HEK293 (cell line): ENCODE data around the gene ASXL2.

ENCODE experiments used
- CTCF ChIA-PET: fragments of 350-600 bp; formaldehyde crosslinking; extraction: SDS; loops from one replicate; lab custom pipeline; 2021; ENCODE audit warnings: antibody characterized with exemption; lab: Yijun Ruan, JAX
- POLR2A ChIA-PET: fragments of 300-600 bp; formaldehyde crosslinking; extraction: SDS; loops from one replicate; lab custom pipeline; 2020; ENCODE audit warnings: antibody characterized with exemption, inconsistent platforms; lab: Yijun Ruan, JAX
- H3K27ac ChIP-seq: fragments of 200-500 bp; sonication (Bioruptor generic); 2 replicates; pipeline ENCODE4 v1.5.1; 2014; ENCODE audit warnings: low read depth, low read length, control low read depth, inconsistent platforms; ENCODE audit errors: extremely low read depth
- H3K36me3 ChIP-seq, 2 experiments: fragments of 200-500 bp in 1 of 2; sonication (Bioruptor generic) in 1 of 2; 1 replicate in 1 of 2; 2 replicates in 1 of 2; pipeline ENCODE4 v1.5.1; 2014 to 2017; ENCODE audit warnings: inconsistent platforms in 2 of 2, low read length in 2 of 2; ENCODE audit not compliant: control insufficient read depth in 2 of 2, insufficient read depth in 1 of 2
- H3K4me1 ChIP-seq: fragments of 200-500 bp; sonication (Bioruptor generic); 2 replicates; pipeline ENCODE4 v1.5.1; 2014; ENCODE audit warnings: mild to moderate bottlenecking, low read length, inconsistent platforms; ENCODE audit not compliant: control insufficient read depth, insufficient read depth
- H3K4me3 ChIP-seq: 2 replicates; pipeline ENCODE4 v1.5.1; 2011; ENCODE audit warnings: low read depth, mild to moderate bottlenecking, control low read depth, low read length, moderate library complexity
- H3K9me3 ChIP-seq: fragments of 200-500 bp; sonication (Bioruptor generic); 2 replicates; pipeline ENCODE4 v1.5.1; 2014; ENCODE audit warnings: low read depth, low read length, inconsistent platforms; ENCODE audit not compliant: control insufficient read depth, insufficient read depth
- ATF2 ChIP-seq: fragments of 450-650 bp; formaldehyde crosslinking; IDR thresholded peaks from 2 replicates; pipeline ENCODE4 v1.5.1; 2016; ENCODE audit warnings: missing biosample characterization, missing genetic modification characterization, low read depth
- ELK4 ChIP-seq: IDR thresholded peaks from 2 replicates; pipeline ENCODE4 v1.6.1; 2011; ENCODE audit warnings: mild to moderate bottlenecking, low read depth, low read length, borderline replicate concordance
- FEZF1 ChIP-seq: fragments of 450-650 bp; formaldehyde crosslinking; IDR thresholded peaks from 2 replicates; pipeline ENCODE4 v1.5.1; 2016; ENCODE audit warnings: missing biosample characterization, missing genetic modification characterization
- IKZF3 ChIP-seq: fragments of 450-650 bp; IDR thresholded peaks from 2 replicates; pipeline ENCODE4 v1.5.0; 2018; ENCODE audit warnings: missing biosample characterization, mild to moderate bottlenecking, missing genetic modification characterization, moderate library complexity
- KLF9 ChIP-seq: fragments of 450-650 bp; formaldehyde crosslinking; IDR thresholded peaks from 2 replicates; pipeline ENCODE4 v1.5.1; 2016; ENCODE audit warnings: missing biosample characterization, missing genetic modification characterization, low read depth
- MYNN ChIP-seq: fragments of 450-650 bp; formaldehyde crosslinking; IDR thresholded peaks from 2 replicates; pipeline ENCODE4 v1.5.1; 2016; ENCODE audit warnings: missing biosample characterization, missing genetic modification characterization, borderline replicate concordance
- RBAK ChIP-seq: fragments of 450-650 bp; formaldehyde crosslinking; IDR thresholded peaks from 2 replicates; pipeline ENCODE4 v1.5.1; 2016; ENCODE audit warnings: missing biosample characterization, missing genetic modification characterization
- SETDB1 ChIP-seq: IDR thresholded peaks from one replicate; pipeline ENCODE4 v1.6.1; 2017; ENCODE audit warnings: mild to moderate bottlenecking, low read length, moderate library complexity, mixed read lengths; ENCODE audit not compliant: insufficient read length
- TCF7L2 ChIP-seq: IDR thresholded peaks from 2 replicates; pipeline ENCODE4 v1.6.1; 2011; ENCODE audit warnings: low read depth, mild to moderate bottlenecking, inconsistent platforms, low read length, moderate library complexity, borderline replicate concordance
- TRIM28 ChIP-seq: IDR thresholded peaks from 2 replicates; pipeline ENCODE4 v1.6.1; 2011; ENCODE audit warnings: low read length, control low read depth, borderline replicate concordance
- ZBTB17 ChIP-seq: fragments of 450-650 bp; formaldehyde crosslinking; IDR thresholded peaks from 2 replicates; pipeline ENCODE4 v1.5.1; 2016; ENCODE audit warnings: missing biosample characterization, missing genetic modification characterization
- ZFP41 ChIP-seq: fragments of 450-650 bp; formaldehyde crosslinking; IDR thresholded peaks from 2 replicates; pipeline ENCODE4 v1.5.1; 2016; ENCODE audit warnings: missing biosample characterization, missing genetic modification characterization, borderline replicate concordance
- ZNF10 ChIP-seq: fragments of 450-650 bp; formaldehyde crosslinking; IDR thresholded peaks from 2 replicates; pipeline ENCODE4 v1.5.1; 2017; ENCODE audit warnings: missing biosample characterization, missing genetic modification characterization
- ZNF214 ChIP-seq: fragments of 450-650 bp; formaldehyde crosslinking; IDR thresholded peaks from 2 replicates; pipeline ENCODE4 v1.5.1; 2017; ENCODE audit warnings: missing biosample characterization, mild to moderate bottlenecking, missing genetic modification characterization, borderline replicate concordance
- ZNF248 ChIP-seq: fragments of 450-650 bp; formaldehyde crosslinking; IDR thresholded peaks from 2 replicates; pipeline ENCODE4 v1.5.1; 2017; ENCODE audit warnings: missing biosample characterization, missing genetic modification characterization
- ZNF37A ChIP-seq: fragments of 450-650 bp; IDR thresholded peaks from 2 replicates; pipeline ENCODE4 v1.5.1; 2018; ENCODE audit warnings: missing biosample characterization, missing genetic modification characterization
- ZNF521 ChIP-seq: fragments of 450-650 bp; formaldehyde crosslinking; IDR thresholded peaks from 2 replicates; pipeline ENCODE4 v1.5.1; 2017; ENCODE audit warnings: missing biosample characterization, mild to moderate bottlenecking, missing genetic modification characterization
- ZNF596 ChIP-seq: fragments of 450-650 bp; IDR thresholded peaks from 2 replicates; pipeline ENCODE4 v1.5.0; 2018; ENCODE audit warnings: missing biosample characterization, mild to moderate bottlenecking, missing genetic modification characterization, moderate library complexity
- ZNF664 ChIP-seq: fragments of 450-650 bp; formaldehyde crosslinking; IDR thresholded peaks from 2 replicates; pipeline ENCODE4 v1.5.1; 2016; ENCODE audit warnings: missing biosample characterization, missing genetic modification characterization
- ZSCAN18 ChIP-seq: fragments of 450-650 bp; formaldehyde crosslinking; IDR thresholded peaks from 2 replicates; pipeline ENCODE4 v1.5.1; 2016; ENCODE audit warnings: missing biosample characterization, missing genetic modification characterization
- ZSCAN30 ChIP-seq: fragments of 450-650 bp; IDR thresholded peaks from 2 replicates; pipeline ENCODE4 v1.5.1; 2018; ENCODE audit warnings: missing biosample characterization, mild to moderate bottlenecking, missing genetic modification characterization, moderate library complexity
- ZSCAN4 ChIP-seq: fragments of 450-650 bp; formaldehyde crosslinking; IDR thresholded peaks from 2 replicates; pipeline ENCODE4 v1.5.1; 2017; ENCODE audit warnings: missing biosample characterization, missing genetic modification characterization
- ZSCAN5A ChIP-seq: fragments of 450-650 bp; formaldehyde crosslinking; IDR thresholded peaks from 2 replicates; pipeline ENCODE4 v1.5.1; 2016; ENCODE audit warnings: missing biosample characterization, missing genetic modification characterization
- TF ChIP-seq, protein P1 (sequence below): fragments of 450-650 bp; formaldehyde crosslinking; IDR thresholded peaks from 2 replicates; pipeline ENCODE4 v1.5.1; 2016; ENCODE audit warnings: missing biosample characterization, missing genetic modification characterization
- TF ChIP-seq, protein P2 (sequence below): fragments of 450-650 bp; IDR thresholded peaks from 2 replicates; pipeline ENCODE4 v1.5.1; 2018; ENCODE audit warnings: missing biosample characterization, missing genetic modification characterization

Gene ASXL2

DNA sequence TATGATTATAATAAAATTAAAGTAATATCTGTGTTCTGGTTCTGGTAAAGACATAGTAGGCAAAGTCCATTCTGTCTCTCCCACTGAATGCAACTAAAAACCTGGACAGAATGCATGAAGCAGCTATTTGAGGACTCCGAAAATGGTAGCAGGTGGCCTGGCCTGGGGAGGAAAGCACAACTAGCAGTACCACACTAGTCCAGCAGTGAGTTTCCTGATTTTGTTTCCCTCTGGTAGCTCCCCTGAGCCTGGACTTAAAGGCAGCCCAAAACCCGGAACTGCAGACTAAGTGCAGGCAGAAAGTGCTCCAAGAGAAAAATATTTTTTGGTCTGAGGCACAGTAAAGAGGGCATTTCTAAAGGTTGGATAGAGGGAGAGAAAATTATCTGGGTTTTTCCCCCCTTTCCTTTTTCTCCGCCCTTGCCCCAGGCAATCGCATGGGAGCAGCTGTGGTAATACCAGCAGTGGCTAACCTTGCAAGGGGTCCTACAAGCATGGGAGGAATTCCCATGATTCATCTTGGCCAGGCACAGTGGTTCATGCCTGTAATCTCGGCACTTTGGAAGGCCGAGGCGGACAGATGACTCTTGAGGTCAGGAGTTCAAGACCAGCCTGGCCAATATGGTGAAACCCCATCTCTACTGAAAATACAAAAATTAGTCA, 32.3 kb downstream of the ASXL2 start (continued):
- TF ChIP-seq TCF7L2: no peak
- no peak for TF ChIP-seq ZNF664 (tag by site-specific recombination)
- no peak for TF ChIP-seq ZSCAN18 (tag by site-specific recombination)
- no peak for TF ChIP-seq TRIM28
- TF ChIP-seq ZNF10 (tag by site-specific recombination): no peak
- TF ChIP-seq ELK4: no peak
- TF ChIP-seq, protein P1, sequence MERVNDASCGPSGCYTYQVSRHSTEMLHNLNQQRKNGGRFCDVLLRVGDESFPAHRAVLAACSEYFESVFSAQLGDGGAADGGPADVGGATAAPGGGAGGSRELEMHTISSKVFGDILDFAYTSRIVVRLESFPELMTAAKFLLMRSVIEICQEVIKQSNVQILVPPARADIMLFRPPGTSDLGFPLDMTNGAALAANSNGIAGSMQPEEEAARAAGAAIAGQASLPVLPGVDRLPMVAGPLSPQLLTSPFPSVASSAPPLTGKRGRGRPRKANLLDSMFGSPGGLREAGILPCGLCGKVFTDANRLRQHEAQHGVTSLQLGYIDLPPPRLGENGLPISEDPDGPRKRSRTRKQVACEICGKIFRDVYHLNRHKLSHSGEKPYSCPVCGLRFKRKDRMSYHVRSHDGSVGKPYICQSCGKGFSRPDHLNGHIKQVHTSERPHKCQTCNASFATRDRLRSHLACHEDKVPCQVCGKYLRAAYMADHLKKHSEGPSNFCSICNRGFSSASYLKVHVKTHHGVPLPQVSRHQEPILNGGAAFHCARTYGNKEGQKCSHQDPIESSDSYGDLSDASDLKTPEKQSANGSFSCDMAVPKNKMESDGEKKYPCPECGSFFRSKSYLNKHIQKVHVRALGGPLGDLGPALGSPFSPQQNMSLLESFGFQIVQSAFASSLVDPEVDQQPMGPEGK (tag by site-specific recombination): no peak
- TF ChIP-seq ZBTB17: no peak
- TF ChIP-seq ATF2 (tag by site-specific recombination): no peak
- TF ChIP-seq, all 188 proteins: peak for 0

DNA sequence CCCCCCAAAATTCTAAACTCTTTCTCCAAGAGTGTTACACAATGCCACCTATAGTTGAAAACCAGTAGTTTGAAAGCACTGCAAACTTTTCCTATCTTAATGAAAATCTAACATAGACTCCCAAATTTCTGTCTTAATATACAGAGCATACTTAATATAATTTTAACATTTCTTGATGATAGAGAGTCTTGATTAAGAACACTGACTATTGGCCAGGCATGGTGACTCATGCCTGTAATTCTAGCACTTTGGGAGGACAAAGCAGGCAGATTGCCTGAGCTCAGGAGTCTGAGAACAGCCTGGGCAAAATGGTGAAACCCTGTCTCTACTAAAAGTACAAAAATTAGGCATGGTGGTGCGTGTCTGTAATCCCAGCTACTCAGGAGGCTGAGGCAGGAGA, 34.2 kb downstream of the ASXL2 start:
- Histone ChIP-seq H3K27ac (no peak overlapping the region), H3K36me3 (peaks cover 5 to 6% of the 10 kb centered on the region in 2 experiments; a peak in 2 of 3 replicates), H3K9me3 (no peaks in the 10 kb centered on the region), H3K4me1 (no peaks in the 10 kb centered on the region), H3K4me3 (no peak overlapping the region)
- POLR2A ChIA-PET: interaction anchor here (0.6 kb wide), 2 partner anchors 94 to 575 kb away, joined by 3 to 4 read pairs; no protein-coding TSS in a partner anchor
- CTCF ChIA-PET: interaction anchor here (0.8 to 4.3 kb wide), 3 partner anchors 8 to 10 kb away, joined by 3 to 33 read pairs (median 8); no protein-coding TSS in a partner anchor
- TF ChIP-seq FEZF1 (tag by site-specific recombination) (no peak), ZNF596 (tag by site-specific recombination) (no peak), ZNF521 (tag by site-specific recombination) (no peak), ZFP41 (tag by site-specific recombination) (no peak), ZNF37A (tag by site-specific recombination) (no peak), SETDB1 (no peak), MYNN (tag by site-specific recombination) (no peak), ZNF248 (tag by site-specific recombination) (no peak), KLF9 (tag by site-specific recombination) (no peak), RBAK (no peak), ZSCAN30 (tag by site-specific recombination) (no peak), ZSCAN4 (tag by site-specific recombination) (no peak), ZNF214 (no peak), ZSCAN5A (tag by site-specific recombination) (no peak), IKZF3 (no peak)
- TF ChIP-seq, protein P2, sequence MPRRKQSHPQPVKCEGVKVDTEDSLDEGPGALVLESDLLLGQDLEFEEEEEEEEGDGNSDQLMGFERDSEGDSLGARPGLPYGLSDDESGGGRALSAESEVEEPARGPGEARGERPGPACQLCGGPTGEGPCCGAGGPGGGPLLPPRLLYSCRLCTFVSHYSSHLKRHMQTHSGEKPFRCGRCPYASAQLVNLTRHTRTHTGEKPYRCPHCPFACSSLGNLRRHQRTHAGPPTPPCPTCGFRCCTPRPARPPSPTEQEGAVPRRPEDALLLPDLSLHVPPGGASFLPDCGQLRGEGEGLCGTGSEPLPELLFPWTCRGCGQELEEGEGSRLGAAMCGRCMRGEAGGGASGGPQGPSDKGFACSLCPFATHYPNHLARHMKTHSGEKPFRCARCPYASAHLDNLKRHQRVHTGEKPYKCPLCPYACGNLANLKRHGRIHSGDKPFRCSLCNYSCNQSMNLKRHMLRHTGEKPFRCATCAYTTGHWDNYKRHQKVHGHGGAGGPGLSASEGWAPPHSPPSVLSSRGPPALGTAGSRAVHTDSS (tag by site-specific recombination): no peak
